CD14-positive monocyte (primary cell): ENCODE results near the gene AP4S1. TPM values are rescaled to one million over a fixed set of nuclear protein-coding genes. Genes with fewer than 3 reads are reported as not detected.

Source experiments
- DNase-seq, 3 donors: peaks; one replicate each; pipeline ENCODE4 v3.0.0-alpha.2; 2011 to 2022
- H2AFZ ChIP-seq: 2 replicates; pipeline ENCODE4 v1.6.0; 2012; ENCODE audit warnings: mild to moderate bottlenecking, low read depth, low read length, inconsistent platforms; ENCODE audit not compliant: insufficient read depth, poor library complexity, severe bottlenecking
- H3K27ac ChIP-seq, 2 donors: 1 replicate in 1 of 2; 2 replicates in 1 of 2; pipeline ENCODE4 v1.5.1; 2012 to 2013; ENCODE audit warnings: low read length in 2 of 2, control low read depth in 1 of 2, inconsistent platforms in 1 of 2, low read depth in 1 of 2, mild to moderate bottlenecking in 1 of 2
- H3K27me3 ChIP-seq, 2 donors: one replicate each; pipeline versions ENCODE4 v1.6.0 to v1.6.1; 2011 to 2013; ENCODE audit warnings: low read length in 2 of 2; ENCODE audit not compliant: control insufficient read depth in 2 of 2, insufficient read depth in 2 of 2
- H3K36me3 ChIP-seq, 2 donors: replicated peaks in 1 of 2; 1 replicate in 1 of 2; 2 replicates in 1 of 2; pipeline versions ENCODE4 v1.5.1 to v1.6.1; 2012 to 2013; ENCODE audit warnings: low read length in 2 of 2, control low read depth in 1 of 2, inconsistent platforms in 1 of 2, mild to moderate bottlenecking in 1 of 2; ENCODE audit not compliant: insufficient read depth in 2 of 2, control insufficient read depth in 1 of 2
- H3K4me1 ChIP-seq, 2 donors: 1 replicate in 1 of 2; 2 replicates in 1 of 2; pipeline versions ENCODE4 v1.5.1 to v1.6.1; 2012 to 2013; ENCODE audit warnings: low read length in 2 of 2, control low read depth in 1 of 2, inconsistent platforms in 1 of 2, mild to moderate bottlenecking in 1 of 2, moderate library complexity in 1 of 2; ENCODE audit not compliant: insufficient read depth in 2 of 2, control insufficient read depth in 1 of 2
- H3K4me2 ChIP-seq: replicated peaks from 2 replicates; pipeline ENCODE3; 2012; ENCODE audit warnings: low read length, moderate library complexity, mild to moderate bottlenecking; ENCODE audit not compliant: poor library complexity, severe bottlenecking; ENCODE audit errors: extremely low read depth
- H3K4me3 ChIP-seq, 3 experiments: fragments of 200-600 bp in 1 of 3; sonication (generic) in 1 of 3; replicated peaks in 1 of 3; 1 replicate in 2 of 3; 2 replicates in 1 of 3; pipeline ENCODE4 v1.5.1; 2011 to 2013; ENCODE audit warnings: low read length in 3 of 3, mild to moderate bottlenecking in 3 of 3, control low read depth in 2 of 3, low read depth in 2 of 3, inconsistent platforms in 1 of 3, moderate library complexity in 1 of 3
- H3K79me2 ChIP-seq: 2 replicates; pipeline ENCODE4 v1.6.0; 2012; ENCODE audit warnings: mild to moderate bottlenecking, control low read depth, inconsistent platforms, low read length, moderate library complexity; ENCODE audit not compliant: insufficient read depth
- H3K9ac ChIP-seq: 2 replicates; pipeline ENCODE4 v1.6.0; 2017; ENCODE audit warnings: low read length, mild to moderate bottlenecking; ENCODE audit not compliant: insufficient read depth, poor library complexity, severe bottlenecking
- H3K9me3 ChIP-seq, 2 donors: replicated peaks in 1 of 2; 1 replicate in 1 of 2; 2 replicates in 1 of 2; pipeline versions ENCODE4 v1.5.1 to v1.6.1; 2012 to 2013; ENCODE audit warnings: low read length in 2 of 2, control low read depth in 1 of 2; ENCODE audit not compliant: control insufficient read depth in 1 of 2, insufficient read depth in 1 of 2
- H4K20me1 ChIP-seq: 2 replicates; pipeline ENCODE4 v1.6.0; 2012; ENCODE audit warnings: mild to moderate bottlenecking, low read length, control low read depth, moderate library complexity; ENCODE audit not compliant: insufficient read depth
- H3K27ac Mint-ChIP-seq, 7 donors: one replicate each; pipeline ENCODE4 v1.8.0; 2020; ENCODE audit warnings: mild to moderate bottlenecking in 7 of 7, mixed read lengths in 7 of 7, moderate library complexity in 6 of 7, inconsistent platforms in 2 of 7
- H3K27me3 Mint-ChIP-seq, 3 donors: one replicate each; pipeline ENCODE4 v1.8.0; 2021 to 2022; ENCODE audit warnings: low read depth in 3 of 3, mild to moderate bottlenecking in 3 of 3, mixed read lengths in 3 of 3, moderate library complexity in 3 of 3, inconsistent platforms in 1 of 3
- H3K36me3 Mint-ChIP-seq, 2 donors: one replicate each; pipeline ENCODE4 v1.8.0; 2020; ENCODE audit warnings: mixed read lengths in 2 of 2, inconsistent platforms in 1 of 2, mild to moderate bottlenecking in 1 of 2
- H3K4me1 Mint-ChIP-seq: one replicate; pipeline ENCODE4 v1.8.0; 2020; ENCODE audit warnings: mild to moderate bottlenecking, mixed read lengths
- H3K4me3 Mint-ChIP-seq, 2 donors: one replicate each; pipeline ENCODE4 v1.8.0; 2020; ENCODE audit warnings: mild to moderate bottlenecking in 2 of 2, mixed read lengths in 2 of 2, moderate library complexity in 1 of 2
- H3K9me3 Mint-ChIP-seq, 7 donors: one replicate each; pipeline ENCODE4 v1.8.0; 2020 to 2022; ENCODE audit warnings: mixed read lengths in 7 of 7, mild to moderate bottlenecking in 6 of 7, moderate library complexity in 6 of 7, inconsistent platforms in 2 of 7
- WGBS: methylation state at CpG from one replicate; pipeline ENCODE4 v1.1.5; 2013; ENCODE audit warnings: missing lambda C conversion rate; ENCODE audit not compliant: insufficient coverage; 5-methylcytosine and 5-hydroxymethylcytosine counted together
- intact Hi-C, 2 donors: fragments of 100-400 bp; cut with micrococcal nuclease; formaldehyde crosslinking; loops; one replicate each; pipeline versions ENCODE4 v1.15.0 to v1.15.1; 2023
- polyA plus RNA-seq, 3 donors: library from polyadenylated mRNA; depleted of rRNA in 1 of 3; unstranded in 2 of 3; stranded (reverse) in 1 of 3; fragments of 300-500 nt in 2 of 3; fragments of >200 nt in 1 of 3; fragmentation: Illumina TruSeq in 2 of 3; gene quantifications; 1 replicate in 2 of 3; 2 replicates in 1 of 3; pipeline ENCODE4 v1.2.3, GENCODE V29; 2012 to 2021
- TF ChIP-seq, protein P1 (sequence below): fragments of 200-600 bp; IDR thresholded peaks from one replicate; pipeline ENCODE4 v1.8.0; 2022; ENCODE audit warnings: antibody characterized with exemption, mild to moderate bottlenecking

Gene AP4S1
- polyA plus RNA-seq, 3 donors = 1.7 to 5.1 (median 2.8) TPM

DNA sequence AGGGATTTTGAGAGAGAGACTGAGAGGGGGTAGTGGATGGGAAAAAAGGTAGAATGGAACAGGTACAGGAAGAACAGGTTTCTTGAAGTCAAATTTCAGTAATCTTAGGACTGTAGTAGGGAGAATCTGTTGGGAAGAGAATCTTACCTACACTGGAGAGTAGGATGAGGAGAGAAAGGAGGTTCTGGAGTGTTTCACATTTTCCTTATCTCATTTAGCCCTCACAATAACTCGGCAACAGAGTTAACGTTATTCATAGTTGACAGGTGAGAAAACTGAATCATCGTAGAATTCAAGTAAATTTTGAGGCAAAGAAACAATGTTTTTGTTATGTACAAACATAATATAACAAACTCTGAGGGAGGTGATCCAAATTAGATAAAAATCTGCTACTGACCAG is 17.9 kb downstream of the AP4S1 start:
- peak overlapping the region in 1 of 7 donors; percentile 5 for H3K27ac Mint-ChIP-seq
- no peaks in the 10 kb centered on the region for H3K36me3 Mint-ChIP-seq
- Histone ChIP-seq H4K20me1 (no peaks in the 10 kb centered on the region), H3K9me3 (no peaks in the 10 kb centered on the region), H3K27ac (no peak overlapping the region), H3K4me3 (no peak overlapping the region), H3K9ac (no peak overlapping the region), H3K27me3 (no peaks in the 10 kb centered on the region), H3K4me1 (peaks cover 2 to 3% of the 10 kb centered on the region in 2 donors), H3K36me3 (no peaks in the 10 kb centered on the region), H3K4me2 (no peak overlapping the region), H2AFZ (no peak overlapping the region), H3K79me2 (no peaks in the 10 kb centered on the region)
- no peak overlapping the region for H3K4me3 Mint-ChIP-seq
- H3K27me3 Mint-ChIP-seq = peaks cover 0 to 1% (median 1%) of the 10 kb centered on the region in 3 donors
- TF ChIP-seq, protein P1, sequence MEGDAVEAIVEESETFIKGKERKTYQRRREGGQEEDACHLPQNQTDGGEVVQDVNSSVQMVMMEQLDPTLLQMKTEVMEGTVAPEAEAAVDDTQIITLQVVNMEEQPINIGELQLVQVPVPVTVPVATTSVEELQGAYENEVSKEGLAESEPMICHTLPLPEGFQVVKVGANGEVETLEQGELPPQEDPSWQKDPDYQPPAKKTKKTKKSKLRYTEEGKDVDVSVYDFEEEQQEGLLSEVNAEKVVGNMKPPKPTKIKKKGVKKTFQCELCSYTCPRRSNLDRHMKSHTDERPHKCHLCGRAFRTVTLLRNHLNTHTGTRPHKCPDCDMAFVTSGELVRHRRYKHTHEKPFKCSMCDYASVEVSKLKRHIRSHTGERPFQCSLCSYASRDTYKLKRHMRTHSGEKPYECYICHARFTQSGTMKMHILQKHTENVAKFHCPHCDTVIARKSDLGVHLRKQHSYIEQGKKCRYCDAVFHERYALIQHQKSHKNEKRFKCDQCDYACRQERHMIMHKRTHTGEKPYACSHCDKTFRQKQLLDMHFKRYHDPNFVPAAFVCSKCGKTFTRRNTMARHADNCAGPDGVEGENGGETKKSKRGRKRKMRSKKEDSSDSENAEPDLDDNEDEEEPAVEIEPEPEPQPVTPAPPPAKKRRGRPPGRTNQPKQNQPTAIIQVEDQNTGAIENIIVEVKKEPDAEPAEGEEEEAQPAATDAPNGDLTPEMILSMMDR = no peak
- no peak for DNase-seq
- intact Hi-C loops = no loop called here
- peaks cover 9% of the 10 kb centered on the region for H3K4me1 Mint-ChIP-seq
- H3K9me3 Mint-ChIP-seq = peaks cover 0 to 4% (median 2%) of the 10 kb centered on the region in 7 donors
- no CpG with 5 or more reads among the region's 3 CpGs for WGBS

- H3K4me2 ChIP-seq = no peak overlapping the region
- Mint-ChIP-seq H3K4me3 (no peak overlapping the region), H3K4me1 (peaks cover 9% of the 10 kb centered on the region), H3K36me3 (no peaks in the 10 kb centered on the region), H3K27ac (peak overlapping the region in 1 of 7 donors; percentile 72), H3K9me3 (peaks cover 0 to 4% (median 2%) of the 10 kb centered on the region in 7 donors), H3K27me3 (peaks cover 0 to 3% (median 1%) of the 10 kb centered on the region in 3 donors)
- DNase-seq = no peak
- no peak overlapping the region for H3K9ac ChIP-seq
- H4K20me1 ChIP-seq = no peaks in the 10 kb centered on the region
- H3K79me2 ChIP-seq = no peaks in the 10 kb centered on the region
- H3K27me3 ChIP-seq = no peaks in the 10 kb centered on the region
- no peak overlapping the region for H3K4me3 ChIP-seq
- intact Hi-C loops = no loop called here
- TF ChIP-seq, protein P1 = no peak
- no peak overlapping the region for H3K27ac ChIP-seq
- no peaks in the 10 kb centered on the region for H3K9me3 ChIP-seq
- WGBS = no CpG with 5 or more reads among the region's 8 CpGs
- H2AFZ ChIP-seq = no peak overlapping the region
- H3K4me1 ChIP-seq = peaks cover 5 to 9% of the 10 kb centered on the region in 2 donors
- H3K36me3 ChIP-seq = no peaks in the 10 kb centered on the region
Observed at GRCh38 chr14:31045501-31046080, 20.1 kb downstream of the AP4S1 start.
